T-helper 2 cell treated with Interferon-gamma antibody and Interleukin-4, amounts not matched to agents 5 μg/mL and 100 μg/mL, for 36 hours (primary cell): ENCODE results near the gene CCDC154.

ENCODE experiments used
- DNase-seq: peaks from one replicate; pipeline ENCODE4 v3.0.0; 2021; ENCODE audit warnings: low spot score
- H3K27ac Mint-ChIP-seq: one replicate; pipeline ENCODE4 v1.8.0; 2021; ENCODE audit warnings: mild to moderate bottlenecking, mixed read lengths
- H3K27me3 Mint-ChIP-seq: one replicate; pipeline ENCODE4 v1.8.0; 2021; ENCODE audit warnings: low read depth, mixed read lengths
- H3K36me3 Mint-ChIP-seq: one replicate; pipeline ENCODE4 v1.8.0; 2021; ENCODE audit warnings: low read depth, mixed read lengths
- H3K4me1 Mint-ChIP-seq: one replicate; pipeline ENCODE4 v1.8.0; 2021; ENCODE audit warnings: low read depth, mixed read lengths
- H3K4me3 Mint-ChIP-seq: one replicate; pipeline ENCODE4 v1.8.0; 2022; ENCODE audit warnings: mild to moderate bottlenecking, moderate library complexity, mixed read lengths
- H3K9me3 Mint-ChIP-seq: one replicate; pipeline ENCODE4 v1.8.0; 2021; ENCODE audit warnings: mixed read lengths

CCDC154 gene

GRCh38 chr16:1466968-1467521 lies 22.7 kb upstream of the CCDC154 start:
- no peaks in the 10 kb centered on the region for H3K4me1 Mint-ChIP-seq
- no peak overlapping the region for H3K4me3 Mint-ChIP-seq
- no peaks in the 10 kb centered on the region for H3K27me3 Mint-ChIP-seq
- no peaks in the 10 kb centered on the region for H3K36me3 Mint-ChIP-seq
- H3K27ac Mint-ChIP-seq: no peak overlapping the region
- no peaks in the 10 kb centered on the region for H3K9me3 Mint-ChIP-seq
- no peak for DNase-seq

GRCh38 chr16:1466054-1466453 lies 21.7 kb upstream of the CCDC154 start:
- Mint-ChIP-seq H3K4me3 (no peak overlapping the region), H3K36me3 (no peaks in the 10 kb centered on the region), H3K4me1 (no peaks in the 10 kb centered on the region), H3K27me3 (no peaks in the 10 kb centered on the region), H3K9me3 (no peaks in the 10 kb centered on the region), H3K27ac (no peak overlapping the region)
- no peak for DNase-seq

DNA sequence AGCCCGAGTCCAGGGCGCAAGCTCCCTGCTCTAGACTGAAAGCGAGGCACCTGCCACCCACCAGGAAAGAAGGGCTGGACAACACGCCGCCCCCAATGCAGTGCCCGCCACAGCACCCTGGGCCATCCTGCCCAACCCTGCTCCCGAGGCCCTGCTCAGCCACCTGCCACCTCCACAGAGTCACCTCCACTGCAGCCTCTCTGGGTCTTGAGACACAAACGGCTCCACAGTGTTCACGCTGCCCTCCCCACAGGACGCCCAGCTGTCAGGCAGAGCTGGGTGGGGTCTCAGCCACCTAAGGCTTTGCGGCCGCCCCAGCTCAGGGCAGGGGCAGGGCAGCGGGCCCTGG lies 21.2 kb upstream of the CCDC154 start:
- Mint-ChIP-seq H3K27ac (no peak overlapping the region), H3K9me3 (no peaks in the 10 kb centered on the region), H3K4me3 (no peak overlapping the region), H3K36me3 (no peaks in the 10 kb centered on the region), H3K27me3 (no peaks in the 10 kb centered on the region), H3K4me1 (no peaks in the 10 kb centered on the region)
- DNase-seq: no peak

DNA sequence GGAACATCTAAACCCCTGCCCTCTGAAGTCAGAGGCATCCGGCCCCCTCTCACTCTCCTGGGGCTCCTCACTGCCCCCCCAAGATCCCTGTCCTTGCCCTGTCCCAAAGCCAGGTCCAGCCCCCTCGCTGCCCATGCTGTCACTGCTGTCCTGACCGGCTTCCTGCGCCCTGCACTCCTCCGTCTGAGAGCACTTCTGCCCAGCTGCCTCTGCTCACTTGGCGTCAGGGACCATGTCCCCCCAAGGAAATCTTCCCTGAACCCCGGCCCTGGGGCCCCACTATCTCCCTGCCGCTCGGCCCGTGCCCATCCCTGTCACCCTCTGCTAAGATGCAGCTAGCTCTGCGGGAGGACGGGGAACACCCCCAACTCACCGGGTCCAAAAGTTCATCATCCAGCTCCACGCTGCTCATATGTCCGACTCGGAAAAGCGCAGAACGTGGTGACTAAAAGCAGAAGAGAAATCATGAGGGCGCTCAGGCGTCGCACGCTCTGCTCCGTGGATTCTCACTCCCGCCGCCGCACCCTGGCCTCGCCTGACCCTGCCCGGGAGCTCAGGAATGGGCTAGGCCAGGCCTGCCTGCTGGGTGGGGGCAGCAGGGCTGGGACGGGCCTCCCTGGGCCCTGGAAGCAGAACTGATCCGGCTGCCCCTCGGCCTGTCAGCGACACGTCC lies 20.7 kb upstream of the CCDC154 start:
- DNase-seq: no peak
- H3K4me1 Mint-ChIP-seq: no peaks in the 10 kb centered on the region
- H3K4me3 Mint-ChIP-seq: no peak overlapping the region
- H3K9me3 Mint-ChIP-seq: no peaks in the 10 kb centered on the region
- no peak overlapping the region for H3K27ac Mint-ChIP-seq
- H3K36me3 Mint-ChIP-seq: no peaks in the 10 kb centered on the region
- no peaks in the 10 kb centered on the region for H3K27me3 Mint-ChIP-seq

DNA sequence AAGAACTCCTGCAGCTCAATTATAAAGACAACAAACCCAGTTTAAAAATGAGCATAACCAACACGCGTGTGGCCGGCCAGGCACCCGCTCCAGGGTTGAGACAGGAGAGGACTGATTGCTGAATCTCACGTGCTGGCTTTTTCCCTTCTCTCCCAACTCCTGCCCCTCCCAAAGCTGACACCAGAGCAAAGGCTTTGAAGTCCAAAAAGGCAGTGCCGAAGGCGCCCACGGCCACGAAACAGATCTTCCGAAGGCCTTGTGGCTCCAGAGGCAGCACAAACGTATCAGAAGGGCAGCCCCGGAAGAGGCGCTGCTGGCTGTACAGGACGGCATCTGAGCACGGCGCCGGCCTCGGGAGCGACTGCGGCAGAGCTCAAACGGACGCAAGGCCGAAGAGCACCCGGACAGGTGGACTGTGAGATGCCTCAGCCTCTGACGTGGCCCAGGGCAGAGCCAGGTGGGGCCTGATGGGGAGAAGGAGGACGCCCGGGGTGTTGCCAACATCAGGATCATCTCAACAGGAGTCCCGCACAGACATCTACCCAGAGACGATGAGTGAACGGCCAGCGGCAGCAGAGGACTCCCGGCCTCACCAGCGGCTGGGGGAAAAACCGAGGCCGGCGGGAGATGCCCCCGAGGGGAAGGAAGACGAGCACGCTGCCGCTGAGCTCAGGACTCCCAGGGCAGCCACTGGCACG lies 20.0 kb upstream of the CCDC154 start:
- Mint-ChIP-seq H3K36me3 (no peaks in the 10 kb centered on the region), H3K9me3 (no peaks in the 10 kb centered on the region), H3K27me3 (no peaks in the 10 kb centered on the region), H3K27ac (no peak overlapping the region), H3K4me1 (no peaks in the 10 kb centered on the region), H3K4me3 (no peak overlapping the region)
- DNase-seq: no peak

DNA sequence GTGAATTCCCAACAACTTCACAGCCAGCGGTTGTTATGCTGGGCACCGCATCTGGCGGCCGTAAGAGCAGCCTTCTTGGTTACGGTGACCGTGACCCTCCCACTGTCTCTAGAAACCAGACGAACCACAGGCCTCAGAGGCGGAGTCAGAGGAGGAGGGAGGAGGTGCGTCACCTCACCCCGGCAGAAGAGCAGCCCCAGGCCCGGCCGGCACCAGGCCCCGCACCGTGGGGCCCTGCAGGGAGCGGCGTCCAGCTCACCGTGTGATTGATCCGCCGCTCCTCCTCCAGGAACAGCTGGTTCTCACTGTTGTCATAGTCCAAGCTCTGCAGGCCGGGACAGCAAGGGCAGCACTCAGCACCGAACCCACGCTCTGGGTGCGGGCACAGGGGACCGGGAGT lies 16.8 kb upstream of the CCDC154 start:
- H3K36me3 Mint-ChIP-seq: no peaks in the 10 kb centered on the region

DNA sequence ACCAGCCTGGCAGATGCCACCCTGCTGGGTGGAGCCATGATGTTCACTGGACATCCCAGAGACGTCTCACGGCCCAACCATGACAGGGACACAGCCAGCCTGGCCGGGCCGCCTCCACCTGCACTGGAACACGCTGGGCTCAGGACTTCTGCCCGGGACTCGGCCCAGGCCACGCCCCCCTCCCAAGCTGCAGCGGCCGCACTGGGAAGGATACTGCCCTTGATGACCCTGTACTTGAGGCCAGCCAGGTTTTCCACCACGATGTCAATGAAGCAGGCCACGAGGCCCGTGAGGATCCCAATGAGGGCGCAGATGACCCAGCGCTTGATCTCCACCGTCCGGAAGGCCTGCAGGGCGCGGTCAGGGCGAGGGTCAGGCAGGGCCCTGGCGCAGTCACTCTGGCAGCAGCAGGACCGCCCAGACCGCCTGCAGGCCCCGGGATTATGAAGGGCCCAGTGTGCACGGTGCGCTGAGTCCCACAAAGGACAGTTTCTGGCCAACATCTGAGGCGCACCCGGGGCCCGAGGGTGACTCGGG lies 16.3 kb upstream of the CCDC154 start:
- Mint-ChIP-seq H3K4me3 (no peak overlapping the region), H3K36me3 (no peaks in the 10 kb centered on the region), H3K9me3 (no peaks in the 10 kb centered on the region), H3K27me3 (no peaks in the 10 kb centered on the region), H3K4me1 (no peaks in the 10 kb centered on the region), H3K27ac (no peak overlapping the region)
- no peak for DNase-seq

More for the DNA sequence above, 16.8 kb upstream of the CCDC154 start:
- H3K4me3 Mint-ChIP-seq: no peak overlapping the region
- no peaks in the 10 kb centered on the region for H3K27me3 Mint-ChIP-seq
- no peaks in the 10 kb centered on the region for H3K9me3 Mint-ChIP-seq
- DNase-seq: no peak
- no peaks in the 10 kb centered on the region for H3K4me1 Mint-ChIP-seq
- H3K27ac Mint-ChIP-seq: no peak overlapping the region

DNA sequence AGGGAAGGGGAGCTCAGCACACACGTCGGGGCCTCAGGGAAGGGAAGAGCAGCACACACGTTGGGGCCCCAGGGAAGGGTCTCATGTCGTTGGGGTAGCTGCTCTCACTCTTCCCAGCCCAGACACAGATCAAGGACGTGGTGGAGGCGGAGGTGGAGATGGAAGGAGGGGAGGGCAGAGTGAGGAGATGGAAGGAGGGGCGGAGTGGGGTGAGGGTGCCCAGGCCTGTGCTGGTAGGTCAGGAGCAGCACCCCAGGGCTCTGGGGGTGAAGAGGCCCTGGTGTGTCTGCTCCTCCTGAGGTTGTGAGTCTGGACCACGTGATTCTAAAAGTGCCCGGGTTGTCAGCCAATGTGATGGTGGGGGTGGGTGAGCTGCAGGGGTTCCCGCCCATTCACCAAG lies 15.6 kb upstream of the CCDC154 start:
- Mint-ChIP-seq H3K4me1 (no peaks in the 10 kb centered on the region), H3K36me3 (no peaks in the 10 kb centered on the region), H3K4me3 (no peak overlapping the region), H3K27me3 (no peaks in the 10 kb centered on the region), H3K9me3 (no peaks in the 10 kb centered on the region), H3K27ac (no peak overlapping the region)
- DNase-seq: no peak

DNA sequence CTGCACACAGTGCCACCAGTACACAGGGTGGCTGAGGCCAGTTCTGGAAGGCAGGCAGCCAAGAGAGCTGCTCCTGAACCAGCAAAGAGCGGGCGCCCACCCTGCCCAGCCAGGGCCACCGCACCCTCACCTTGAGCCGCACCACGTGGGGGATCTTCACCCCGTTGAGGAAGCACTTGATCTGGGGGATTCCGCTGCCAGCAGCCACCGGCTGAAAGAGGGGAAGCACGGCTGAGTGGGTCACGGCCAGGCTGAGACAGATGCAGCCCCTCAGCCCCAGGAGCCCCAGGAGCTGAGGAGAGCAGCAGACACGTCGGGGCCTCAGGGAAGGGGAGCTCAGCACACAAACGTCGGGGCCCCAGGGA lies 14.6 kb upstream of the CCDC154 start:
- Mint-ChIP-seq H3K27ac (no peak overlapping the region), H3K27me3 (no peaks in the 10 kb centered on the region), H3K36me3 (no peaks in the 10 kb centered on the region), H3K9me3 (no peaks in the 10 kb centered on the region), H3K4me1 (no peaks in the 10 kb centered on the region), H3K4me3 (no peak overlapping the region)
- no peak for DNase-seq

DNA sequence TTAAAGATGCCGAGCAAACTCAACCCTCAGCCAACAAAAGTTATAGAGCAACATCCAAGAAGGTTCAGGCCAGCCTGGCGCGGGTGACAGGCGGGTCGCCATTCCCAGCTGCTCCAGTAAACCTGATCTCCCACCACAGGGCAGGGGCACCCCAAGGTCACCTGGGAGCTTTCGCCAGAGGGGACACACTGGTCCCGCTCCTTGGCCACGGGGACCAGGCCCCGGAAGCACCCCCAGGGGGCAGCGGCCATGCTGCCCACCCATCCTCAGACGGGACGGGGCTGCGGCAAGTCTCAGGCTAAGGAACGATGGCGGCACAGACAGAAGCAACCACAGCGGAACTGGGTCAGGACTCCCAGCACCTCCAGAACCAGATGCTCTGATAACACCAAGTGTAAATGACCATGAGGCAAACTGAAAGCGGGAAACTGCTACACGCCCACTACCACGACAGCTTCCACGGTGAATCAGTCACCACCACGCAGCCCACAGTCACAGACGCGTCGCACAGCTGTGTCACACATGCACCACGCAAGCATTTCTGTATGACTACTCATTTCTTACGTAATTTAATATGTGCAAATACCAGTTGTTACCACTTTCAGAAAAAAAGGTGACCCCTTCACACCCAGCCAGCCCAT lies 14.1 kb upstream of the CCDC154 start:
- H3K27ac Mint-ChIP-seq: no peak overlapping the region
- no peaks in the 10 kb centered on the region for H3K27me3 Mint-ChIP-seq
- no peak overlapping the region for H3K4me3 Mint-ChIP-seq
- H3K36me3 Mint-ChIP-seq: no peaks in the 10 kb centered on the region
- peak; percentile 30 for DNase-seq
- H3K4me1 Mint-ChIP-seq: no peaks in the 10 kb centered on the region
- no peaks in the 10 kb centered on the region for H3K9me3 Mint-ChIP-seq

DNA sequence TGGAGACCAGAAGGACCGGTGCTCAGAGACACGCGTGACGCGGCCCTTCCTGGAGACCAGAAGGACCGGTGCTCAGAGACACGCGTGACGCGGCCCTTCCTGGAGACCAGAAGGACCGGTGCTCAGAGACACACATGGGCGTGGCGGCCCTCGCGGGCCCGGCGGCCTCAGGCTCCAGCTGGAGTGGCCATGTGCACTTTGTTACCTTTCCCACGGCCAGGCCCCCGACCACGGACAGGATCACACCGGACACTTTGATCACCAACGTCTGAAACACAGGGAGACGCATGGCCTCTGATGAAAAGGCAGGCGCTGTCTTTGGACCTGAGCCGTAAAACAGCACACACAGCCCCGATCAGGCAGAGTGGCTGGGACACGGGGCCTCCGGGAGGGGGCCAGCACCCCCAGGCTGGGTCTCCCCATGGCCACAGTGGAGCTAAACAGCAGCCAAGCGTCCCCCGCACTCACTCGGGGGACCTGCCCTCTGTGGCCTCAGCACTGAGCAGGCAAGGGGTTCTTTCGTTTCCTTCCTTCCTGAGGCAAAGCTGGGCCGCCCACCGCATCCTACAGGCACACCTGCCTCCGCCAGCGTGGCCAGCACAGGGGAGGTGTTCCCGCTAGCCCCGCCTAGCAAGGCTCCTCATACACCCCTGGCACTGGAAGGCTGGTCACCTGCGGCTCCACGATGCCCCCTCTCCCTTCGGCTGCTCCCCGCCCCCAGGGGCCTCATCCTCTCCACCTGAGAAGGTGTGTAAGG lies 13.3 kb upstream of the CCDC154 start:
- DNase-seq: no peak
- Mint-ChIP-seq H3K9me3 (no peaks in the 10 kb centered on the region), H3K36me3 (no peaks in the 10 kb centered on the region), H3K4me3 (no peak overlapping the region), H3K27me3 (no peaks in the 10 kb centered on the region), H3K27ac (no peak overlapping the region), H3K4me1 (no peaks in the 10 kb centered on the region)

DNA sequence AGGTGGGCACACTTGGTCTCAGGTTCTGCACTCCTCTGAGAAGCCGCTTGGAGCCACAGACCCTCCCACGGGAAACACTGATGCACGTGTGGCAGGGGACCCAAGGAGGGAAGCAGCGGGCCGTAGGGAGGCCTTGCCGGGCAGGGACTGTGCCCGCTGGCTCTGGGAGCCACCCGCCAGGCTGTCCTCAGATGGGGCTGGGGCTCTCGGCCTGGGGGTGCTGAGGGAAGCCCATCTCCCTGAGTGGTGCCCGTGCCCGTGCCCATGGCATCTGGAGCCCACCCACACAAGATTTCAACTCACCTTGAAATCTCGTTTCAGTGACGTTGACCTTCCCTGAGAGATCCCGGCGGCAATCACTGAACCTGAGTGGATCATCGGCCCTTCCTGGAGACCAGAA lies 12.6 kb upstream of the CCDC154 start:
- Mint-ChIP-seq H3K9me3 (no peaks in the 10 kb centered on the region), H3K27me3 (no peaks in the 10 kb centered on the region), H3K36me3 (no peaks in the 10 kb centered on the region), H3K4me3 (no peak overlapping the region), H3K27ac (no peak overlapping the region), H3K4me1 (no peaks in the 10 kb centered on the region)
- DNase-seq: no peak

- Mint-ChIP-seq H3K27me3 (no peaks in the 10 kb centered on the region), H3K27ac (no peak overlapping the region), H3K36me3 (no peaks in the 10 kb centered on the region), H3K4me1 (no peaks in the 10 kb centered on the region), H3K4me3 (no peak overlapping the region), H3K9me3 (no peaks in the 10 kb centered on the region)
- DNase-seq: no peak
Measured at GRCh38 chr16:1455190-1456171, 11.1 kb upstream of the CCDC154 start.
